Measurements from ENCODE around the gene SLIT3.

Gene SLIT3

DNA sequence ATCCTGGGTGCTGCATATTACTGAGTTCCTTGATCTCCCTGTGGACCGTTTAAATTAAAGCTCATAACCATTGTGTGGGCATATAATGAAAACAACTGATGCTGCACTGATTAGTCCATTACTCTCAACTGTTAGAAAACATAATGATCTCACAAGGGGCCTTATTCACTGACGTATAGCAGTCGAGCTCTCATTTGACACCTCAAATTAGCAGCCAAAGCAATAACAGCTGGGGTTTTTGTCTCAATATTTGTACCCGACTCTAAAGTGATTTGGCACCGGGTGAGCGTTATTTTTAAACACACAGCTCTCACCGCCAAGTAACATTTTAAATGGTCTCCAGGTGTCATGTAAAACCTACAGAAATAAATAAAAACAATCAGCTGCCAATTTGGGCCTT is 469.6 kb downstream of the SLIT3 start:
- Mint-ChIP-seq H3K4me1 (no peaks in the 10 kb centered on the region), H3K9me3 (no peaks in the 10 kb centered on the region), H3K27me3 (ENCODE audit: low read depth) (peaks cover 10% of the 10 kb centered on the region), H3K4me3 (no peak overlapping the region), H3K36me3 (ENCODE audit: low read depth) (peaks cover 14% of the 10 kb centered on the region), H3K27ac (no peak overlapping the region)
- TF ChIP-seq, protein P1, sequence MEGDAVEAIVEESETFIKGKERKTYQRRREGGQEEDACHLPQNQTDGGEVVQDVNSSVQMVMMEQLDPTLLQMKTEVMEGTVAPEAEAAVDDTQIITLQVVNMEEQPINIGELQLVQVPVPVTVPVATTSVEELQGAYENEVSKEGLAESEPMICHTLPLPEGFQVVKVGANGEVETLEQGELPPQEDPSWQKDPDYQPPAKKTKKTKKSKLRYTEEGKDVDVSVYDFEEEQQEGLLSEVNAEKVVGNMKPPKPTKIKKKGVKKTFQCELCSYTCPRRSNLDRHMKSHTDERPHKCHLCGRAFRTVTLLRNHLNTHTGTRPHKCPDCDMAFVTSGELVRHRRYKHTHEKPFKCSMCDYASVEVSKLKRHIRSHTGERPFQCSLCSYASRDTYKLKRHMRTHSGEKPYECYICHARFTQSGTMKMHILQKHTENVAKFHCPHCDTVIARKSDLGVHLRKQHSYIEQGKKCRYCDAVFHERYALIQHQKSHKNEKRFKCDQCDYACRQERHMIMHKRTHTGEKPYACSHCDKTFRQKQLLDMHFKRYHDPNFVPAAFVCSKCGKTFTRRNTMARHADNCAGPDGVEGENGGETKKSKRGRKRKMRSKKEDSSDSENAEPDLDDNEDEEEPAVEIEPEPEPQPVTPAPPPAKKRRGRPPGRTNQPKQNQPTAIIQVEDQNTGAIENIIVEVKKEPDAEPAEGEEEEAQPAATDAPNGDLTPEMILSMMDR (IDR thresholded peaks at IDR 0.05; ENCODE audit: unreplicated experiment in 3 of 3), result no peak

DNA sequence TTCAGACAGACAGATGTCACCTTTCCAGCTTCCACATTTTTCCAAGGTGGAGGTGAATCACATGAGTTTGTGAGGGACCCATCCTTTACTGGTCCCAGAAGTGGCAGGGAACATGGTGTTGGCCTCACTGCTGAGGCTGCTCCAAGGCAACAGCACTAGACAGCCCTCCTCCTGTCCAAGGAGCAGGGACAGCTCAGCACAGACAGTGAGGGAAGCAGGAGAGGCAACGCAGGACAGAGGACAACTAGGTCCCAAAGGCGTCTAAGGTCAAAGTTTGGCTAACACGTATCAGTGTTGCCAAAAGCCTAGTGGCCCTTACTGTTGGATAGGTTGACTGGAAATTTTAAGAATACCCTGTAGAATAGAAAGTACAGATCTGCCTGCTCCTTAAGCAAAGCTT is 470.1 kb downstream of the SLIT3 start:
- H3K4me1 Mint-ChIP-seq, result no peaks in the 10 kb centered on the region
- no peaks in the 10 kb centered on the region for H3K9me3 Mint-ChIP-seq
- H3K27ac Mint-ChIP-seq, result no peak overlapping the region
- peaks cover 5% of the 10 kb centered on the region for H3K27me3 Mint-ChIP-seq (ENCODE audit: low read depth)
- no peak overlapping the region for H3K4me3 Mint-ChIP-seq
- peaks cover 10% of the 10 kb centered on the region for H3K36me3 Mint-ChIP-seq (ENCODE audit: low read depth)
- TF ChIP-seq, protein P1 (IDR thresholded peaks at IDR 0.05; ENCODE audit: unreplicated experiment in 3 of 3), result no peak

DNA sequence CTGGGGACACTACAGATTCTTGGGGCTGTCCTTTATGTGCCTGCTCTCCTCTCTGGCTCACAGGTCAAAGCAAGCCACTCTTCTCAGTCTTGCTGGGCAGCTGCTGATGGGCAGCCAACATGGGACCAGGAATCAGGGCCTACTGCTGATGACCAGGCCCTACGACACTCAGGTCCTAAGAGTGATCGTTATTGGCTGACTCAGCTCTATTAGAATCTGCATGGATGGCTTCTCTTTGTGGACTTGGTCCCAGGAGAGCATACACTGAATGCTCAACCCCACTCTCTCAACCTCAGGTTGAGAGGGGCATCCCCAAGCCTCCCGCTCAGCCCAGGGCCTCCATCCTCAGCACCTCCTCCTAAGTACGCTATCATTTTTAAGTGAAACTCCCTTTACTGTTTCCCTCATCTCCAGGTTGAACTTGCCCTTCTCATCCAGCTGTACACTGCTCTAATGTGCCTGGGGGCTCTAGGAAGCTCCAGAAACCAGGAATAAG is 471.0 kb downstream of the SLIT3 start:
- H3K27ac Mint-ChIP-seq, result no peak overlapping the region
- peaks cover 9% of the 10 kb centered on the region for H3K36me3 Mint-ChIP-seq (ENCODE audit: low read depth)
- peaks cover 5% of the 10 kb centered on the region for H3K27me3 Mint-ChIP-seq (ENCODE audit: low read depth)
- TF ChIP-seq, protein P1 (IDR thresholded peaks at IDR 0.05; ENCODE audit: unreplicated experiment in 3 of 3), result no peak
- no peaks in the 10 kb centered on the region for H3K4me1 Mint-ChIP-seq
- H3K9me3 Mint-ChIP-seq, result no peaks in the 10 kb centered on the region
- no peak overlapping the region for H3K4me3 Mint-ChIP-seq

DNA sequence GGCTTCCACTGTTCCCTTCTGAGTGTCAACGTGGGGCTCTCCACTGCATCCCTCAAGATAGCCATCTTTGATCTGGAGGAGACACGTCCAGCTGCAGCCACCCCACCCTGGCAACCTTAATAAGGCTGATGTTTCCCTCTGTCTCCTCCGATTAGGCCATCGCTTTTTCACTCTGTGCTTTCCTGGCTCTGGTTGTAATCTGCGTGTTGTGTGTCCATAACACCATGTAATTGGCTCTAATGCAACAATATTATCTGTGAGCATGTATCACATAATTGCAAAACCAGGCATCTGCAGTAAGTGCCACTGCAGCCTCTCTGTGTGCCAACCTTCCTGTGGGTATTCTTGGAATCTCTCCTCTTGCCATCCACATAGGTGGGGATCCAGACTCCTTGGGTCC is 471.9 kb downstream of the SLIT3 start:
- TF ChIP-seq, protein P1 (IDR thresholded peaks at IDR 0.05; ENCODE audit: unreplicated experiment in 3 of 3), result no peak
- H3K36me3 Mint-ChIP-seq (ENCODE audit: low read depth), result peaks cover 7% of the 10 kb centered on the region
- no peaks in the 10 kb centered on the region for H3K4me1 Mint-ChIP-seq
- H3K9me3 Mint-ChIP-seq, result no peaks in the 10 kb centered on the region
- H3K4me3 Mint-ChIP-seq, result no peak overlapping the region
- H3K27ac Mint-ChIP-seq, result no peak overlapping the region
- peaks cover 3% of the 10 kb centered on the region for H3K27me3 Mint-ChIP-seq (ENCODE audit: low read depth)

DNA sequence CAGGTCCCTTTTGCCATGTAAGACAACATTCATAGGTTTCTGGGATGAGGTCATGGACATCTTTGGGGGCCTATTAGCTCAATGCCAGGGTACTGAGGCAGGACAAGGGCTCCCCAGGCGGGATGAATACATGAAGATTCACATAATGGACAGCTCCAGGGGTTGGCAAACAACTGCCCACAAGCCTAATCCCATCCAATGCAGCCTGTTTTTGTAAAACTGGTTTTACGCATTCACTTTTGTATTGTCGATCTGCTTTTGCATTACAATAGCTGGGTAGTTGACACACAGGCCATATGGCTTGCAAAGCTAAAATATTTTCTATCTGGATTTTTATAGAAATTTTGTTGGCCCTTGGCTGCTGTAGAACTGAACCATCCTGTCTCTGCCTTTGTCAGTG is 473.3 kb downstream of the SLIT3 start:
- H3K27ac Mint-ChIP-seq, result no peak overlapping the region
- H3K36me3 Mint-ChIP-seq (ENCODE audit: low read depth), result peaks cover 12% of the 10 kb centered on the region
- peaks cover 7% of the 10 kb centered on the region for H3K27me3 Mint-ChIP-seq (ENCODE audit: low read depth)
- H3K4me3 Mint-ChIP-seq, result no peak overlapping the region
- TF ChIP-seq, protein P1 (IDR thresholded peaks at IDR 0.05; ENCODE audit: unreplicated experiment in 3 of 3), result no peak
- no peaks in the 10 kb centered on the region for H3K4me1 Mint-ChIP-seq
- H3K9me3 Mint-ChIP-seq, result no peaks in the 10 kb centered on the region

DNA sequence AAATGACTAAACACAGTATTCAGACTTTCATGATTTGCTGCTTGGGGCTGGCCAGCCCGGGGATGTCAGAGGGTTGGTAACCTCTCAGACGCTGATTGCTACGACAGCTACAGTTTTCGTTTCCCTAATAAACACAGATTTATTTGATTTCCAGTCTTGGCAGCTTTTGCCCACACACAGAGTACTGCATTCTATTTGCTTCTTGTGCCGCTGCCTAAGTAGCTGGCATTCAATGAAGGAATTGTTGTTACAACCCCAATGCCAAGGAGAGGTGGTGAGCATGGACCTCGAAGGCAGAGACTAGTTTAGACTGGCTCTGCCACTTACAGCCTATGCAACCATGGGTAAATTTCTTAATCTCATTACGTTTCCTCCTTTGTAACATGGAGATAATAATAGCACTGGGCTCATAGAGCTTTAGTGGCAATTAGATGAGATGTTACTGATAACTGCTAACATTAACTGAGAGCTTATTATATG is 474.7 kb downstream of the SLIT3 start:
- no peak overlapping the region for H3K4me3 Mint-ChIP-seq
- peaks cover 7% of the 10 kb centered on the region for H3K27me3 Mint-ChIP-seq (ENCODE audit: low read depth)
- no peaks in the 10 kb centered on the region for H3K9me3 Mint-ChIP-seq
- TF ChIP-seq, protein P1 (IDR thresholded peaks at IDR 0.05; ENCODE audit: unreplicated experiment in 3 of 3), result no peak
- peaks cover 16% of the 10 kb centered on the region for H3K36me3 Mint-ChIP-seq (ENCODE audit: low read depth)
- no peak overlapping the region for H3K27ac Mint-ChIP-seq
- H3K4me1 Mint-ChIP-seq, result no peaks in the 10 kb centered on the region

Measured in nephron (organoid).